Measurements from ENCODE around the gene HCN1.

DNA sequence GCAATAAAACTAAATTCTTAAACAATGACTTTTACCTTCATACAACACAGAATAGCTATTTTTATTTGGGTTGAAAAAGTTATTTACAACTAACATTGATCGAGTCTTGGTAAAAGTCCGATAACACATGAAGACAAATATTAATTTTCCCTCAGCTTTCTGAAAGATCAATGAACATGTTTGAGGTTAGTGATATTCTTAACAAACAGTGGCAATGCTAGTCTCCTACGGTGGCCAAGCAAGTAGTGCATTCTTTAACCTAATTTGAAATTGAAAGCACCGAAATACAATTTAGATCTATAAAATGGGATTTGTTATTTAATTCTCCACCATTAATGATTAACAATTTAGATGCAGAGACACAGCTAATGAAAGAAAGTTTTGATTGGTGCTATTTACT lies 435.1 kb downstream of the HCN1 start:
- TF ChIP-seq RNF2 (IDR thresholded peaks at IDR 0.05; ENCODE audit: borderline replicate concordance, low read depth) (no peak), RCOR1 (IDR thresholded peaks at IDR 0.05; ENCODE audit: low read depth, low read length) (no peak), RFX5 (IDR thresholded peaks at IDR 0.05) (no peak), HDAC2 (IDR thresholded peaks at IDR 0.05) (no peak)
- TF ChIP-seq, protein P1, sequence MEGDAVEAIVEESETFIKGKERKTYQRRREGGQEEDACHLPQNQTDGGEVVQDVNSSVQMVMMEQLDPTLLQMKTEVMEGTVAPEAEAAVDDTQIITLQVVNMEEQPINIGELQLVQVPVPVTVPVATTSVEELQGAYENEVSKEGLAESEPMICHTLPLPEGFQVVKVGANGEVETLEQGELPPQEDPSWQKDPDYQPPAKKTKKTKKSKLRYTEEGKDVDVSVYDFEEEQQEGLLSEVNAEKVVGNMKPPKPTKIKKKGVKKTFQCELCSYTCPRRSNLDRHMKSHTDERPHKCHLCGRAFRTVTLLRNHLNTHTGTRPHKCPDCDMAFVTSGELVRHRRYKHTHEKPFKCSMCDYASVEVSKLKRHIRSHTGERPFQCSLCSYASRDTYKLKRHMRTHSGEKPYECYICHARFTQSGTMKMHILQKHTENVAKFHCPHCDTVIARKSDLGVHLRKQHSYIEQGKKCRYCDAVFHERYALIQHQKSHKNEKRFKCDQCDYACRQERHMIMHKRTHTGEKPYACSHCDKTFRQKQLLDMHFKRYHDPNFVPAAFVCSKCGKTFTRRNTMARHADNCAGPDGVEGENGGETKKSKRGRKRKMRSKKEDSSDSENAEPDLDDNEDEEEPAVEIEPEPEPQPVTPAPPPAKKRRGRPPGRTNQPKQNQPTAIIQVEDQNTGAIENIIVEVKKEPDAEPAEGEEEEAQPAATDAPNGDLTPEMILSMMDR (IDR thresholded peaks at IDR 0.05): no peak

Data from A549 (cell line).